ENCODE measurements around the gene NOL11. TPM values are rescaled to one million over a fixed set of nuclear protein-coding genes. Genes with fewer than 3 reads are reported as not detected.
"Not testable (repeated sequence)": the region's sequence is repeated elsewhere in the genome, so short reads cannot be mapped to it uniquely, and the experiment has no call there.

NOL11 gene
- total RNA-seq, 1 experiment from 2014 or later, result 66.4 TPM

DNA sequence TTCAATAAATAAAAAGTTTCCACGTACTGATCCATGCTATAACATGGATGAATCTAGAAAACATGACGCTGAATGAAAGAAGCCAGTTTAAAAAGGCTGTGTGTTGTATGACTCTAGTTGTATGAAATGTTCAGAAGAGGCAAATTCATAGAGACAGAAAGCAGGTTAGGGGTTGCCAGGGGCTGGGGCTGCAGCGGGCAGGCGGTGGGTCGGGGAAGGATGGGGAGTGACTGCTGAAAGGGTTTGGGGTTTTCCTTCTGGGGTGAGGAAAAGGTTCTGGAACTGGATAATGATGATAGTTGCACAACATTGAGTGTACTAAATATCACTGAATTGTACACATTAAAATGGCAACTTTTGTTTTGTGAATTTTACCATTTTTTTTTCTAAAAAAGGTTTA, 36.3 kb downstream of the NOL11 start:
- H3K36me3 Mint-ChIP-seq, result peaks cover 16% of the 10 kb centered on the region
- no peak overlapping the region for H3K4me3 Mint-ChIP-seq
- CTCF ChIA-PET, result no interaction called here
- no peaks in the 10 kb centered on the region for H3K27me3 Mint-ChIP-seq (ENCODE audit: low read depth)
- POLR2A ChIA-PET, result no interaction called here
- H3K9me3 Mint-ChIP-seq, result peaks cover 15% of the 10 kb centered on the region
- ATAC-seq (no peak), DNase-seq (ENCODE audit: low spot score) (no peak)
- H3K27ac Mint-ChIP-seq, result no peak overlapping the region
- TF ChIP-seq CREB1 (CRISPR knock-in tag; IDR thresholded peaks at IDR 0.05) (no peak), CBFB (CRISPR knock-in tag; IDR thresholded peaks at IDR 0.05; ENCODE audit: low read depth) (no peak), ATF1 (CRISPR knock-in tag; IDR thresholded peaks at IDR 0.05) (no peak), JAZF1 (CRISPR knock-in tag; IDR thresholded peaks at IDR 0.05) (no peak), ZNF396 (CRISPR knock-in tag; IDR thresholded peaks at IDR 0.05; ENCODE audit: borderline replicate concordance) (no peak), TP53 (CRISPR knock-in tag; IDR thresholded peaks at IDR 0.05) (no peak), ETV6 (CRISPR knock-in tag; IDR thresholded peaks at IDR 0.05) (no peak), ZNF671 (CRISPR knock-in tag; IDR thresholded peaks at IDR 0.05) (no peak), FOXP1 (CRISPR knock-in tag; IDR thresholded peaks at IDR 0.05; ENCODE audit: borderline replicate concordance) (no peak), TEAD4 (CRISPR knock-in tag; IDR thresholded peaks at IDR 0.05) (no peak), GRHL2 (CRISPR knock-in tag; IDR thresholded peaks at IDR 0.05; ENCODE audit: insufficient replicate concordance, severe bottlenecking) (no peak), ZNF423 (CRISPR knock-in tag; IDR thresholded peaks at IDR 0.05) (no peak), ZNF416 (CRISPR knock-in tag; IDR thresholded peaks at IDR 0.05) (no peak)
- TF ChIP-seq, protein P1, sequence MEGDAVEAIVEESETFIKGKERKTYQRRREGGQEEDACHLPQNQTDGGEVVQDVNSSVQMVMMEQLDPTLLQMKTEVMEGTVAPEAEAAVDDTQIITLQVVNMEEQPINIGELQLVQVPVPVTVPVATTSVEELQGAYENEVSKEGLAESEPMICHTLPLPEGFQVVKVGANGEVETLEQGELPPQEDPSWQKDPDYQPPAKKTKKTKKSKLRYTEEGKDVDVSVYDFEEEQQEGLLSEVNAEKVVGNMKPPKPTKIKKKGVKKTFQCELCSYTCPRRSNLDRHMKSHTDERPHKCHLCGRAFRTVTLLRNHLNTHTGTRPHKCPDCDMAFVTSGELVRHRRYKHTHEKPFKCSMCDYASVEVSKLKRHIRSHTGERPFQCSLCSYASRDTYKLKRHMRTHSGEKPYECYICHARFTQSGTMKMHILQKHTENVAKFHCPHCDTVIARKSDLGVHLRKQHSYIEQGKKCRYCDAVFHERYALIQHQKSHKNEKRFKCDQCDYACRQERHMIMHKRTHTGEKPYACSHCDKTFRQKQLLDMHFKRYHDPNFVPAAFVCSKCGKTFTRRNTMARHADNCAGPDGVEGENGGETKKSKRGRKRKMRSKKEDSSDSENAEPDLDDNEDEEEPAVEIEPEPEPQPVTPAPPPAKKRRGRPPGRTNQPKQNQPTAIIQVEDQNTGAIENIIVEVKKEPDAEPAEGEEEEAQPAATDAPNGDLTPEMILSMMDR (IDR thresholded peaks at IDR 0.05), result no peak
- TF ChIP-seq, protein P2, sequence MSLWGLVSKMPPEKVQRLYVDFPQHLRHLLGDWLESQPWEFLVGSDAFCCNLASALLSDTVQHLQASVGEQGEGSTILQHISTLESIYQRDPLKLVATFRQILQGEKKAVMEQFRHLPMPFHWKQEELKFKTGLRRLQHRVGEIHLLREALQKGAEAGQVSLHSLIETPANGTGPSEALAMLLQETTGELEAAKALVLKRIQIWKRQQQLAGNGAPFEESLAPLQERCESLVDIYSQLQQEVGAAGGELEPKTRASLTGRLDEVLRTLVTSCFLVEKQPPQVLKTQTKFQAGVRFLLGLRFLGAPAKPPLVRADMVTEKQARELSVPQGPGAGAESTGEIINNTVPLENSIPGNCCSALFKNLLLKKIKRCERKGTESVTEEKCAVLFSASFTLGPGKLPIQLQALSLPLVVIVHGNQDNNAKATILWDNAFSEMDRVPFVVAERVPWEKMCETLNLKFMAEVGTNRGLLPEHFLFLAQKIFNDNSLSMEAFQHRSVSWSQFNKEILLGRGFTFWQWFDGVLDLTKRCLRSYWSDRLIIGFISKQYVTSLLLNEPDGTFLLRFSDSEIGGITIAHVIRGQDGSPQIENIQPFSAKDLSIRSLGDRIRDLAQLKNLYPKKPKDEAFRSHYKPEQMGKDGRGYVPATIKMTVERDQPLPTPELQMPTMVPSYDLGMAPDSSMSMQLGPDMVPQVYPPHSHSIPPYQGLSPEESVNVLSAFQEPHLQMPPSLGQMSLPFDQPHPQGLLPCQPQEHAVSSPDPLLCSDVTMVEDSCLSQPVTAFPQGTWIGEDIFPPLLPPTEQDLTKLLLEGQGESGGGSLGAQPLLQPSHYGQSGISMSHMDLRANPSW (CRISPR knock-in tag; conservative IDR thresholded peaks at IDR 0.05; ENCODE audit: low read depth), result no peak
- TF ChIP-seq, protein P3, sequence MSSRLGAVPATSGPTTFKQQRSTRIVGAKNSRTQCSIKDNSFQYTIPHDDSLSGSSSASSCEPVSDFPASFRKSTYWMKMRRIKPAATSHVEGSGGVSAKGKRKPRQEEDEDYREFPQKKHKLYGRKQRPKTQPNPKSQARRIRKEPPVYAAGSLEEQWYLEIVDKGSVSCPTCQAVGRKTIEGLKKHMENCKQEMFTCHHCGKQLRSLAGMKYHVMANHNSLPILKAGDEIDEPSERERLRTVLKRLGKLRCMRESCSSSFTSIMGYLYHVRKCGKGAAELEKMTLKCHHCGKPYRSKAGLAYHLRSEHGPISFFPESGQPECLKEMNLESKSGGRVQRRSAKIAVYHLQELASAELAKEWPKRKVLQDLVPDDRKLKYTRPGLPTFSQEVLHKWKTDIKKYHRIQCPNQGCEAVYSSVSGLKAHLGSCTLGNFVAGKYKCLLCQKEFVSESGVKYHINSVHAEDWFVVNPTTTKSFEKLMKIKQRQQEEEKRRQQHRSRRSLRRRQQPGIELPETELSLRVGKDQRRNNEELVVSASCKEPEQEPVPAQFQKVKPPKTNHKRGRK (CRISPR knock-in tag; IDR thresholded peaks at IDR 0.05; ENCODE audit: borderline replicate concordance), result no peak
- TF ChIP-seq, protein P4, sequence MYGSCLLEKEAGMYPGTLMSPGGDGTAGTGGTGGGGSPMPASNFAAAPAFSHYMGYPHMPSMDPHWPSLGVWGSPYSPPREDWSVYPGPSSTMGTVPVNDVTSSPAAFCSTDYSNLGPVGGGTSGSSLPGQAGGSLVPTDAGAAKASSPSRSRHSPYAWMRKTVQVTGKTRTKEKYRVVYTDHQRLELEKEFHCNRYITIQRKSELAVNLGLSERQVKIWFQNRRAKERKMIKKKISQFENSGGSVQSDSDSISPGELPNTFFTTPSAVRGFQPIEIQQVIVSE (CRISPR knock-in tag; IDR thresholded peaks at IDR 0.05; ENCODE audit: borderline replicate concordance), result no peak
- TF ChIP-seq, protein P5, sequence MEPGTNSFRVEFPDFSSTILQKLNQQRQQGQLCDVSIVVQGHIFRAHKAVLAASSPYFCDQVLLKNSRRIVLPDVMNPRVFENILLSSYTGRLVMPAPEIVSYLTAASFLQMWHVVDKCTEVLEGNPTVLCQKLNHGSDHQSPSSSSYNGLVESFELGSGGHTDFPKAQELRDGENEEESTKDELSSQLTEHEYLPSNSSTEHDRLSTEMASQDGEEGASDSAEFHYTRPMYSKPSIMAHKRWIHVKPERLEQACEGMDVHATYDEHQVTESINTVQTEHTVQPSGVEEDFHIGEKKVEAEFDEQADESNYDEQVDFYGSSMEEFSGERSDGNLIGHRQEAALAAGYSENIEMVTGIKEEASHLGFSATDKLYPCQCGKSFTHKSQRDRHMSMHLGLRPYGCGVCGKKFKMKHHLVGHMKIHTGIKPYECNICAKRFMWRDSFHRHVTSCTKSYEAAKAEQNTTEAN (CRISPR knock-in tag; IDR thresholded peaks at IDR 0.05), result no peak
- TF ChIP-seq, protein P6, sequence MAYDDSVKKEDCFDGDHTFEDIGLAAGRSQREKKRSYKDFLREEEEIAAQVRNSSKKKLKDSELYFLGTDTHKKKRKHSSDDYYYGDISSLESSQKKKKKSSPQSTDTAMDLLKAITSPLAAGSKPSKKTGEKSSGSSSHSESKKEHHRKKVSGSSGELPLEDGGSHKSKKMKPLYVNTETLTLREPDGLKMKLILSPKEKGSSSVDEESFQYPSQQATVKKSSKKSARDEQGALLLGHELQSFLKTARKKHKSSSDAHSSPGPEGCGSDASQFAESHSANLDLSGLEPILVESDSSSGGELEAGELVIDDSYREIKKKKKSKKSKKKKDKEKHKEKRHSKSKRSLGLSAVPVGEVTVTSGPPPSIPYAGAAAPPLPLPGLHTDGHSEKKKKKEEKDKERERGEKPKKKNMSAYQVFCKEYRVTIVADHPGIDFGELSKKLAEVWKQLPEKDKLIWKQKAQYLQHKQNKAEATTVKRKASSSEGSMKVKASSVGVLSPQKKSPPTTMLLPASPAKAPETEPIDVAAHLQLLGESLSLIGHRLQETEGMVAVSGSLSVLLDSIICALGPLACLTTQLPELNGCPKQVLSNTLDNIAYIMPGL (CRISPR knock-in tag; IDR thresholded peaks at IDR 0.05), result no peak
- H3K4me1 Mint-ChIP-seq, result peaks cover 55% of the 10 kb centered on the region

DNA sequence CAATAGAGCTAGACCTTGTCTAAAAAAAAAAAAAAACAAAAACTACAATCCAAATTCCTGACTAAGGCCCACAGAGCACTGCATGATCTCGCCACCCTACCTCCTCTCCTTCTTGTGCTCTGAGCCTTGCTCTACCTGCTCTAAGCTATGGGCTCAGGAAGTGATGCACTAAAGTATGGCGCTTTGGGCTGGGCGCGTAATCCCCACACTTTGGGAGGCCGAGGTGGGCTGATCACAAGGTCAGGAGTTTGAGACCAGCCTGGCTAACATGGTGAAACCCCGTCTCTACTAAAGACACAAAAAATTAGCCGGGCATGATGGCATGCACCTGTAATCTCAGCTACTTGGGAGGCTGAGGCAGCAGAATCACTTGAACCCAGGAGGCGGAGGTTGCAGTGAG, 37.0 kb downstream of the NOL11 start:
- not testable (repeated sequence) for H3K4me3 Mint-ChIP-seq
- peaks cover 61% of the 10 kb centered on the region for H3K4me1 Mint-ChIP-seq
- peaks cover 17% of the 10 kb centered on the region for H3K9me3 Mint-ChIP-seq

DNA sequence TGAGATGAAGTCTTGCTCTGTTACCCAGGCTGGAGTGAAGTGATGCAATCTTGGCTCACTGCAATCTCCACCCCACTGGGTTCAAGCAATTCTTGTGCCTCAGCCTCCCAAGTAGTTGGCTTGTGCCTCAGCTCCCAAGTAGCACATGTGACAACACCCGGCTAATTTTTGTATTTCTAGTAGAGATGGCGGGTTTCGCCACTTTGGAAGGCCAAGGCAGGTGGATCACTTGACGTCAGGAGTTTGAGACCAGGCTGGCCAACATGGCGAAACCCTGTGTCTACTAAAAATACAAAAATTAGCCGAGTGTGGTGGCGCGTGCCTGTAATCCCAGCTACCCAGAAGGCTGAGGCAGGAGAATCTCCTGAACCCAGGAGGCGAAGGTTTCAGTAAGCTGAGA, 39.0 kb downstream of the NOL11 start:
- H3K4me3 Mint-ChIP-seq; H3K27me3 Mint-ChIP-seq (ENCODE audit: low read depth); POLR2A ChIA-PET; DNase-seq (ENCODE audit: low spot score); H3K27ac Mint-ChIP-seq; ATAC-seq: not testable (repeated sequence)
- Mint-ChIP-seq H3K36me3 (peaks cover 16% of the 10 kb centered on the region), H3K9me3 (peaks cover 17% of the 10 kb centered on the region), H3K4me1 (peaks cover 50% of the 10 kb centered on the region)
- CTCF ChIA-PET, result interaction anchor here (0.7 to 0.8 kb wide), 2 partner anchors 47 to 53 kb away, joined by 3 to 4 read pairs; no protein-coding TSS in a partner anchor

More for the DNA sequence above, 37.0 kb downstream of the NOL11 start:
- POLR2A ChIA-PET; H3K27me3 Mint-ChIP-seq (ENCODE audit: low read depth); ATAC-seq; H3K27ac Mint-ChIP-seq; DNase-seq (ENCODE audit: low spot score); CTCF ChIA-PET: not testable (repeated sequence)
- H3K36me3 Mint-ChIP-seq, result peaks cover 16% of the 10 kb centered on the region

All from WTC11 (cell line).